Renal pelvis (tissue), 4 donors: ENCODE results near the gene PBX4. TPM values are rescaled to one million over a fixed set of nuclear protein-coding genes. Genes with fewer than 3 reads are reported as not detected.

Experiments
- DNase-seq: peaks from one replicate; pipeline ENCODE4 v3.0.0-alpha.2; 2013
- polyA plus RNA-seq, 3 donors: library from polyadenylated mRNA; unstranded; fragments of 120-200 nt; gene quantifications; one replicate each; pipeline ENCODE4 v1.2.1, GENCODE V29; 2013; ENCODE audit not compliant: insufficient read length in 3 of 3

PBX4 gene
- polyA plus RNA-seq, 3 donors = 3.8 to 7.6 (median 5.8) TPM

GRCh38 chr19:19650331-19650730 lies 31.8 kb upstream of the PBX4 start:
- no peak for DNase-seq

GRCh38 chr19:19649580-19649995 lies 31.1 kb upstream of the PBX4 start:
- no peak for DNase-seq

- DNase-seq = no peak
Measured at GRCh38 chr19:19649155-19649554, 30.7 kb upstream of the PBX4 start.

DNA sequence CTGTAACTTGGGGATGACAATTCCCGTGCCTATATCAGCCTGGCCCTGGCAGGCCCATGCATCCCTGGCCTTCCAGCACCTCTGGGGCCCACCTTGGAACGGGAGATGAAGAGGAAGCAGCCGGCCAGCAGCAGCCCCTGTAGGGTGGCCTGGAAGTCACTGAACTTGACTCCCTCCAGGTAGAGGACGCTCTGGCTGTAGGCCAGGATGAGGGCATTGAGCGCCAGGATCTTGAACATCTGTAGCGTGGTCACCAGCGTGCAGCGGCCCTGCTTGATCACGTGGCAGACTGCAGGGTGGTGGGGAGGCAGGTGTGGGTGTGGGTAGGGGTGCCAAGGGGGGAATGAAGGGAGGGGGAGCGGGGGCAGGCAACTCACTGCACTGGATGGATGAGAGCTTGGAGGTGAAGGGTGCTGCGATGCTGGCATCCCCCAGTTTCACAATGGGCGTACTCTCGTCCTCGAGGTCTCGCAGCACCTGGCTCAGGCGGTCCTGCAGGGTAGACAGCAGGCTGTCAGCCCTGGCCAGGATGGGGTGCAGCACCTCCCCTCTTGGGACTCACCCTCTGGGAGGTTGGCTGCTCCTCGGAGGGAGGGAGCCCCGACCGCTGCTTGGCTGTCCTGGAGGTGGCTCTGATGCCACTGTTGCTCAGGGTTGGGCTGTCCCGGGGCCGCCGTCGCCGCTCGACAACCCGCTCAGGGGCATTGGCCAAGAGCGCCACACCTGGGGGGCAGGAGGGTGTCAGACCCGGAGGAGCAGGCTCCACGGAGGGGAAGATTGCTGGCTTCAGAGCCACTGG lies 28.7 kb upstream of the PBX4 start:
- no peak for DNase-seq

DNA sequence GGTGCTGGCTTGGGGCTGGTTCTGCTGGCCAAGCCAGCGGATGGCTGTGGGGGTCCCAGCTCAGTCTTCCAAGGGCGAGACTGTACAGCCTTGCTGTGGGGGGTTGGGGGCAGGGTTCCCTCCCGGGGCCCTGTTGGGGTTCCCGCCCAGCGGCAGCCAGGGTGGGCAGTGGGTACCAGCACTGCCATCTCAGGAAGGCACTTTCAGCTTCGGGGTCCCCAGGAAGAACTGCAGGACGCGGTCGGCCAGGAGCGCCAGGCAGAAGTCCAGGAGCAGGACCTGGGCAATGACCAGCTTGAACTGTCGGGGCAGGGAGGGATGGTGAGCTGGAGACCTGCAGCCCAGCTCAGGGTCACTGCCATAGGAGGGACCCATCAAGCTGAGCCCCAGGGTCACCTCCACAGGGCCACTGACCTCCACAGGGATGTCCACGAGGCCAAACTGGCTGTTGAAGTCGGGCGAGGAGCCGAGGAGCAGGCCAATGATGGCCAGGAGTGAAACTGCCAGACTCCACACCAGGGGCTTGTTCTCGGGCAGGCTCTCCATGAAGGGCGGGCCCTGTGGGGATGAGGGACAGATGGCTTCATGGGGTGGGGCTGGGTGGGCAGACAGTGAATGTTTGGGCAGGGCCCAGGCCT lies 26.9 kb upstream of the PBX4 start:
- no peak for DNase-seq

DNA sequence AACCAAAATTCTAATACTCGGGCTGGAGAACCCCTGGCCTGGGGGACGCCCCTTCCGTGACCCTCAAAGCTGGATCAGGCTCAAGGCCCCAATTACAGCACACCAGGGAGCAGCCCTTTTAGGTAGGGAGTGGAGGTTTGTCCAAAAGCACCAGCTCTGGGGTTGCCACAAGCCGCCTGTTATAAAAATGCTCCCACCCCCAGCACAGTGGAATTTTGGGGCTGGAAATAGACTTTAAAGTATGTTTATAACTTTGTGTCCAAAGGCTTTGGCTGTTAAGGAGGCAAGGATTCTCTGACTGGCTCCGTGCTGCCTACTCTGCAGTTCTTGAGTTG lies 25.5 kb upstream of the PBX4 start:
- DNase-seq = no peak

DNA sequence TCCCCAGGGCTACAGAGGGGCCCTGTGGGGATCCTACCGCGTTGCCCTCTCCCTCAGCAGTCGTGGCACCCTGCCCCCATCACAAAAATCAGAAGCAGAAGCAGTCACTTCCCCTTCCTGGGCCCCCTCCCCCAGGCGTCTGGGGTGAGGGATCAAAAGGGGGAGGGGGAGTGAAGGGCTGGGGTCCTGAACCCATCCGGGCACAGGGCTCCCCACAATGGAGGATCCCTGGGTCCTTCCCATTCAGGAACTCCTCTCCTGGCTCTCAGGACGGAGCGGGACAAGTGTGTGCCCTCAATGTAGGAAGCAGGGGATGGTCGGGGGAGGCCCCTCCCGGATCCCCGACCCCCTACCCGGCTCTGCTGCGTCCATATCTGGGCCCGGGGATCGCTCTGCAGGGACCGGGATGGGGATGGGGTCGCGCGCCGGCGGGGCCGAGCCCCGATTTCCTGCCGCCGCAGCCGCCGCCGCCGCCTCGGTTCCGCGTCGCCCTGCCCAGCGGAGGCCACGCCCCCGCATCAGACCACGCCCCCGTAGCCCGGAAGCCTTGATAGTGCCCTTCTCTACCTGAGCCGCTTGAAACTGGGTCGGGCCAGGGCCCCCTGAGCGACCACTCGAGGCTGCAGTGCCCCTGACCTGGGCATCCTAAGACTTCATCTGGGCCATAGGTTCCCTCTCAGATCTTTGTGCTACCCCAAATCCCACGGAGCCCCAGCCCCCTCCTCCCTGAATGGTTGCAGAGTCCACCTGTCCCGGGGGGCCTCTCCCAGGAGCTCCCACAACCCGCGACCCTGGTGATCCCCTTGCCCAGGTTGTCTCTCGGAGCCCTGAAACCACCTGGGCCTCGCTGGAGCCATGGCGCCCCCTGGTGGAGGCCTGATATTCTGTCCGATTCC lies 24.9 kb upstream of the PBX4 start, which contains the start of gene GMIP:
GMIP (minus strand) TSS at position 500 of the 896 bp plus-strand sequence; CDS start at position 372, 128 bp downstream.
- no peak for DNase-seq

DNA sequence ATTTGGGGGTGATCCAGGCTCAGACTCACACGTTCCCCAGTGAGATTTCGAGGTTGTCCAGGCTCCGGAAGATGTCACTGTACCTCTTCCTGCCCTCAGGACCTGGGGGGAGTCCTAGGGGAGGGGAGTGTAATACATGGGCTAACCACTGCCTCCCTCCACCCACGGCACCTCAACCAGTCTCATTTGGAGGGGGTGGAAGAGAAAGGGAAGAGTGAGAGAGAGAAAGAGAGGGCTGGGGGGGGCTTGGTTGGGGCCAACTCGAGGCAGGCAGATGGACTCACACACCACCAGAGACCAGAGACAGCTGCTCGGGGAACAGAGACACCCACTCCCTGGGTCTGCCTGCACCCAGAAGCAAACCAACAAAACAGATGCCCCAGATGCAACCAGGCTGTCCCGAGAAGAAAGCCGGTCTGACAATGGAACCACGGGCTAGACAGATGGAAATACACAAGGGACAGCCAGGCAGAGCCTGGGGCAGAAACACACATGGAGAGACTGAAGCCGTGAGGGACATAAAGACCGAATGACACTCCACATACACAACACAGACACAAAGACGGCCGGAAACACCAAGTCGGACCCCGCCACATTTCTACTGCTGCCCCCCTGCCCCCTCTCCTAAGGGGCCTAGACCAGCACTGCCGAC lies 24.1 kb upstream of the PBX4 start:
- no peak for DNase-seq

DNA sequence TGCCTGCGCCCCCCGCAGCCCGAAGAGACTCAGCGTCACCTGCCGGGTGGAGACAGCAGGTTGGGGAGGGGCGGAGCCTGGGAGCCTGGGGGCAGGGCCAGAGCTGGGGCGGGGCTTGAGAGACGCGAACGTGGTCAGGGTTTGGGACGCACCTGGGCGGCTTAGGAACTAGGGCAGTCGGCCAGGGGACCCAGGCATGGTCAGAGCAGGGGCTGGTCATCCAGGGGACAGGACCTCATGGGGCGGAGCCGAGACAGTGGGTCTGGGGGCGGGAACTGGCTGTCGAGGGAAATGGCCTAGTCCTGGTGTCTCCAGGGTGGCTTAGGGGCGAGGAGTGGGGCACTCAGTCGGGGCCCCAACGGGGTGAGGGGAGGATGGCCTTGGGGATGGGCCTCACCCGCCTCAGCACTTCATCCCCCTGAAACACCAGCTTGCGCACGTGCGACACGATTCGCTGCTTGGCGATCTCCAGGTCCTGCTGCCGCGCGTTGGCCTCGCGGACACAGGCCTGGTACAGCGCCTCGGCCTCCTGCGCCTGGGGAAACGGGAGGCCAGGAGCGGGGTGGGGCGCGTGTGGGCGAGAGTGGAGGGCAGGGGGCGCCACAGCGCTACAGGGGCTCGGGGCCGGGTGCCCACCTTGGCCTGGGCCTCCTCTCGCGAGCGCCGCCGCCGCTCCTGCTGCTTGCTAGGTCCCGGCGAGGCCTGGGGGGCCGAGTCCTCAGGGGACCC lies 19.2 kb upstream of the PBX4 start:
- DNase-seq = no peak

GRCh38 chr19:19637186-19637522 lies 18.7 kb upstream of the PBX4 start:
- no peak for DNase-seq

DNA sequence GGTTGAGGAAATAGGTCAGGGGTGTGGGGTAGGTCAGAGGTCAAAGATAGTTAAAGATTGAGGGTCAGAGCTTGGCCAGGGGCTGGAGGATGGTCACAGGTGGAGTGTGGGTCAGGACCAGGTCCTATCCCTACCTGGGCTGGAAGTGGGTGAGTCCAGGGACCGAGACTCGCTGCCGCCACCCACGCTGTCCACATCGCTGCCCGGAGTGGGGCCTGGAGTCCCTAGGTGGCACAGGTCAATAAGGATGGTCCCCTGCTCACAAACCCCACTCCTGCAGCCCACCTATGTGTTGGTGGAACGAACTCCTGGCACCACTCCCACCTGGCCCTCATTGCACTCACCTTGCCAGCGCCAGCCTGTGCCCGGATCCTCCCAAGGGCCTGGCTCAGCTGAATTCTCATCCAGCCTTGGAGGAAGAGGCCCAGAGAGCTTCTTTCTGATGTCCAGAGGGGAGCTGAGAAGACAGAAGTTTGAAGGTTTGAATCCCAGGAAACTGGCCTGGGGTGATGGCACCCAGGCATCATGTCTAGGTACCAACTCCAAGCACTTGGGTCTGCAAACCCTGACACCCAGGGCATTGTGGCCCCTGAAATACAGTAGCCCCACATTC lies 18.2 kb upstream of the PBX4 start:
- DNase-seq = no peak

DNA sequence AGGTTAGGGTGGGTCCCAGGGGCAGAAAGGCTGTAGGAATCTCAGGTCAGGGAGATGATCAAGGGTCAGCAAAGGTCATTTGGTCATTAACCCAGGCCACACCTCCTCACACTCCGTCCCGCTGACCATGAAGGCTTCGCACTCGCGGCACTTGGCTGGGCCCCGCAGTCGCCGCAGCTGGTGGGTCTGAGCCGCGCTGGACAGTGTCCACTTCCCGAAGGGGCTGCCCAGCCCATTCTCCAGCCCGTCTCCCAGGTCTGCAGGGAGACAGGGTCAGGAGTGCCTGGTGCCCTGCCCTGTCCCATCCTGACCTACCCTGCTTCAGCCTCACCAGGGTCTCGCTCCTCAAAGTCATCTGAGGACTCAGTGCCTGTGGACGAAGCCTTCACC lies 16.8 kb upstream of the PBX4 start:
- DNase-seq = no peak

- DNase-seq = no peak
Measured at GRCh38 chr19:19634516-19635312, 16.2 kb upstream of the PBX4 start.

DNA sequence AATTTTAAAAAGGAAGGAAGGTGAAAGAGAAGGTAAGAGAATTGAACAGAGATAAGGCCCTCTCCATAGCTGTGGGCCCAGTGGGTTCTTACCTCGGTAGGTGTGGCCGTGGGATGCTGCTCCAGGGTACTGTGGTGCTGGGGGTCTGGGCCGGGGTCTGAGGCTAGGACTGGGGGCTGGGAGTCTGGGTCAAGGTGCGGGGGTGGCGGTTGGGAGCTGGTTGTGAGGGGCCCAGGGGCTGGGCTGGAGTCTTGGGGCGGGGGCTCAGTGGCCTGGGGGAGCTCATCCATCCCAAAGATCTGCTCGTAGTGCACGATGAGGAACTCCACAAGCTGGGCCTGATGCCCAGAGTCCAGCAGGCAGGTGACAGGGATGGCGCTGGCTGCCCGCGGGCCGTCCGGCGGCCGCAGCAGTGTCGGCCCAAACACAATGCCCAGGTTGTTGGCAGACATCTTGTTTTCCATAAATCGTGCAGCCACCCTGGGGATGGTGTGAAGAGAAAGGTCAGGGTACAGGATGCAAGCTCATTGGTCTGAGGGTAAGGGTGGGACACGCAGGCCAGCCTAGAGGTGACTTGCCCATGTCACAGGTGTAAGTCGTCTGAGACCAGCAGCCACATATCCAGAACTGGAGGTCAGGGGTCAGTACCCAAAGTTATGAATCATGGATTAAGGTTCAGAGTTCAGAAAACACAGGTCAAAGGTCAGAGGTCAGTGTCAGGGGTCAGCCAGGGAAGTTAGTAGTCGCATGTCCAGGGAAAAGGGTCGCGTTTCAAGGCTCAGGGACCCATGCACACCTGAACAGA lies 15.4 kb upstream of the PBX4 start:
- DNase-seq = no peak

DNA sequence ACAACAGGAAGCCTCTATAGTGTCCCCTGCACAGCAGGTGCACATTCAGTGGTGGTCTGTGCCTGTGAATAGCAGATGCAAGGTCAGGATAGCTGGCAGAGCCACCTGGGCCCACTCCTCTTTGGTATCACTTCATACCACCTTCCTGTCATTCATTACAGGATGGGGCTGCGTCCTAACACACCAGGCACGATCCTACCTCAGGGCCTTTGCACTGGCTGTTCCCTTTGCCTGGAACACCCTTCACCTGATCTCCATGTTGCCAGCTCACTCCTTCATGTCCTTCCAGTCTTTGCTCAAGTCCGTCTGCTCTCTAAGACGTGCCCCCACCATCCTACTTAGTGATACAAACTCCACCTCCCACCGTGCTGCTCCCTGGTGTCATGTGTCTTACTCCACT lies 14.2 kb upstream of the PBX4 start:
- no peak for DNase-seq

DNA sequence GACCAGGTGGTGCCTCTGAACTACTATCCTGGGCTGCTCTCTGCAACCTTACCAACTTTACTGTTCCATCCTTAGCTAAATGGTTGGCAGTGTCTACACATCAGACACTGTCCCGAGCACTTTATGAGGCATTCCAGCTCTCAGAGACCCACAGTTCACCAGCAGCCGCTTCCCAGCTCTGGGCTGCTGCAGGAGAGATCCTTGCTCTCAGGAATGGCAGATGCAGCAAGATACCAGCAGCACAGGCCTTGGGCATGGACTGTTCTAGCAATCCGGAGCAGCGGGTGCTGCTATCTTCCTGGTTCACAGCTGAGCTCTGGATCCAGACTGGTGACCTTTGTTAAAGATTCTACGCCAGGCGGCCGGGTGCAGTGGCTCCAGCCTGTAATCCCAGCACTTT lies 12.9 kb upstream of the PBX4 start:
- no peak for DNase-seq

DNA sequence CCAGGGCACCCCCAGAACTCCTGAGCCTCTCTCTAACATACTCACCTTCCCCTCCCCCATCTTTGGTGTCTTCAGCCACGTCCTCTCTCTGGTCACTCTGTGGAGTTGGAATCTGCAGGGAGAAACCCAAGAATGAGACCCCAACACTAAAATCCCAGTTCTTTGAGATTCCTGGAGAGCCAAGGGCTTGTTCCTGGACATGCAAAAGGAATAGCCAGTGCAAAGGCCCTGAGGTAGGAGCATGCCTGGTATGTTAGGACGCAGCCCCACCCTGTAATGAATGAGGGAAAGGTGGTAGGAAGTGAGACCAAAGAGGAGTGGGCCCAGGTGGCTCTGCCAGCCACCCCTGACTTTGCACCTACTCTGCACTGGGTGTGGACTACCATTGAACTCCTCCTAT lies 11.9 kb upstream of the PBX4 start:
- DNase-seq = no peak

GRCh38 chr19:19630062-19630414 lies 11.6 kb upstream of the PBX4 start:
- DNase-seq = no peak

DNA sequence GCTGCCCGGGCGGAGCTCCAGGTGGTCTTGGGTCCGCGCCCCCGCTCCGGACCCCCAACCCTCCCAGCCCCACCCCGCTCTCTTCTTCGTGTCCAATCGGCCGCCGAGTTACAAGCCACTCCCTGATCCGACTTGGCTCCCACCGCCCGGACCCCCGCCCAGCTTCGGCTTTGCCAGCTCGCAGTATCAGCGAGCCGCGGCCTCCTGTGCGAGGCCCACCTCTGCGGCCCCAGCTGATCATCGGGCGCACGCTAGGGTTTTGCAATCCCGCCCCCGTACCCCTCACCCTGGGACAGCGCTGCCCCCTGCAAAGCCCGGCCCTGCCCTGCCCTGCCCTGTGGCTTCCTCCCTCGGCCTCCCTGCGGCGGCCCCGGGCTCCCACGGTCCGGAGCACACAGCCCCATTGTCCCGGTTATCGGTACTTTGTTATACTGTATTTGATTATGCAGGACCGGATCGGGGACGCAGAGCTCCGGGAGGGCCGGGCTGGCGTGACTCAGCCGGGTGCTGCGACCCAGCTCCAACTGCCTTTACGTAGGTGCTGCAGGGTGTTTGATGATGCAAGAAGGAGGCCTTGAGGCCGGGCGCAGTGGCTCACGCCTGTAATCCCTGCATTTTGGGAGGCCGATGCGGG lies 10.1 kb upstream of the PBX4 start:
- peak; percentile 78 for DNase-seq
